Transverse colon (tissue), 3 donors: ENCODE data around the gene ATPAF2.

Experiments used
- CTCF ChIP-seq, 5 experiments: fragments of 200-600 bp in 3 of 5; fragments of 450-650 bp in 2 of 5; sonication (generic) in 3 of 5; IDR thresholded peaks; 1 replicate in 2 of 5; 2 replicates in 3 of 5; pipeline ENCODE4 v1.5.1; 2016 to 2017; ENCODE audit warnings: antibody characterized with exemption in 5 of 5, inconsistent platforms in 3 of 5, mild to moderate bottlenecking in 2 of 5, moderate library complexity in 1 of 5
- POLR2A ChIP-seq: fragments of 450-650 bp; IDR thresholded peaks from one replicate; pipeline ENCODE4 v1.6.1; 2016; ENCODE audit warnings: antibody characterized with exemption, mild to moderate bottlenecking, moderate library complexity

GRCh38 chr17:17985555-17985954 lies 53.4 kb downstream of the ATPAF2 start:
- TF ChIP-seq CTCF (IDR thresholded peaks at IDR 0.05) (no peak), POLR2A (no peak)
